CD4-positive, alpha-beta T cell (primary cell): ENCODE results near the gene ATPAF1. TPM values are rescaled to one million over a fixed set of nuclear protein-coding genes. Genes with fewer than 3 reads are reported as not detected.

ENCODE experiments used
- ATAC-seq: fragments of 200-7000 bp; cut with Tn5 transposase; one replicate; pipeline ENCODE4 v1.10.0; 2022; ENCODE audit warnings: mild to moderate bottlenecking; ENCODE audit not compliant: poor library complexity
- CTCF ChIA-PET: fragments of 350-600 bp; sonication (Branson Sonifier 250); formaldehyde crosslinking; loops from one replicate; lab custom pipeline; 2021; ENCODE audit warnings: antibody characterized with exemption, inconsistent platforms; lab: Charles Lee
- POLR2A ChIA-PET: fragments of 350-600 bp; sonication (Branson Sonifier 250); formaldehyde crosslinking; loops from one replicate; lab custom pipeline; 2021; ENCODE audit warnings: antibody characterized with exemption, inconsistent platforms; lab: Charles Lee
- DNase-seq, 14 experiments: peaks; one replicate each; pipeline ENCODE4 v3.0.0-alpha.2; 2013 to 2020; ENCODE audit warnings: mixed read lengths in 2 of 14
- H3K27ac ChIP-seq, 2 donors: one replicate each; pipeline versions ENCODE4 v1.5.1 to v1.7.0; 2013; ENCODE audit warnings: low read length in 2 of 2, low read depth in 1 of 2, mild to moderate bottlenecking in 1 of 2
- H3K27me3 ChIP-seq, 2 experiments: 1 replicate in 1 of 2; 2 replicates in 1 of 2; pipeline versions ENCODE4 v1.6.1 to v1.7.0; 2013; ENCODE audit warnings: low read length in 2 of 2, control low read depth in 1 of 2, mild to moderate bottlenecking in 1 of 2, moderate library complexity in 1 of 2; ENCODE audit not compliant: insufficient read depth in 2 of 2, control insufficient read depth in 1 of 2
- H3K36me3 ChIP-seq: one replicate; pipeline ENCODE4 v1.6.1; 2013; ENCODE audit warnings: low read length, control low read depth; ENCODE audit not compliant: insufficient read depth
- H3K4me1 ChIP-seq: one replicate; pipeline ENCODE4 v1.6.1; 2013; ENCODE audit warnings: low read length, control low read depth; ENCODE audit not compliant: insufficient read depth
- H3K4me3 ChIP-seq: one replicate; pipeline ENCODE4 v1.5.1; 2013; ENCODE audit warnings: mild to moderate bottlenecking, low read length, moderate library complexity
- H3K9me3 ChIP-seq, 2 experiments: 1 replicate in 1 of 2; 2 replicates in 1 of 2; pipeline versions ENCODE4 v1.6.1 to v1.7.0; 2013; ENCODE audit warnings: low read length in 2 of 2, mild to moderate bottlenecking in 2 of 2, control low read depth in 1 of 2, moderate library complexity in 1 of 2; ENCODE audit not compliant: control insufficient read depth in 1 of 2, insufficient read depth in 1 of 2
- H3K27ac Mint-ChIP-seq: one replicate; pipeline ENCODE4 v1.8.0; 2020; ENCODE audit warnings: mixed read lengths
- H3K27me3 Mint-ChIP-seq: one replicate; pipeline ENCODE4 v1.8.0; 2021; ENCODE audit warnings: mixed read lengths
- H3K36me3 Mint-ChIP-seq: one replicate; pipeline ENCODE4 v1.8.0; 2021; ENCODE audit warnings: low read depth, mixed read lengths
- H3K4me1 Mint-ChIP-seq: one replicate; pipeline ENCODE4 v1.8.0; 2021; ENCODE audit warnings: low read depth, mixed read lengths
- H3K4me3 Mint-ChIP-seq: one replicate; pipeline ENCODE4 v1.8.0; 2020; ENCODE audit warnings: mild to moderate bottlenecking, mixed read lengths
- H3K9me3 Mint-ChIP-seq: one replicate; pipeline ENCODE4 v1.8.0; 2020; ENCODE audit warnings: mixed read lengths
- intact Hi-C, 2 experiments: fragments of 100-400 bp; cut with DNase I in 1 of 2; cut with micrococcal nuclease in 1 of 2; formaldehyde crosslinking; loops; one replicate each; pipeline versions ENCODE4 v1.15.1 to v1.9.0; 2023 to 2025; cut with DNase I, micrococcal nuclease
- total RNA-seq, 174 experiments: library from RNA in 2 of 174; stranded (reverse) in 2 of 174; gene quantifications; one replicate each; pipeline ENCODE4 v1.2.3 and lab custom pipeline; 2021 to 2026
- TF ChIP-seq, protein P1 (sequence below): fragments of 200-600 bp; IDR thresholded peaks from one replicate; pipeline ENCODE4 v1.8.0; 2022; ENCODE audit warnings: antibody characterized with exemption, mild to moderate bottlenecking

ATPAF1 gene
- total RNA-seq, 2 experiments from 2014 or later, result 10.1 to 12.4 TPM

DNA sequence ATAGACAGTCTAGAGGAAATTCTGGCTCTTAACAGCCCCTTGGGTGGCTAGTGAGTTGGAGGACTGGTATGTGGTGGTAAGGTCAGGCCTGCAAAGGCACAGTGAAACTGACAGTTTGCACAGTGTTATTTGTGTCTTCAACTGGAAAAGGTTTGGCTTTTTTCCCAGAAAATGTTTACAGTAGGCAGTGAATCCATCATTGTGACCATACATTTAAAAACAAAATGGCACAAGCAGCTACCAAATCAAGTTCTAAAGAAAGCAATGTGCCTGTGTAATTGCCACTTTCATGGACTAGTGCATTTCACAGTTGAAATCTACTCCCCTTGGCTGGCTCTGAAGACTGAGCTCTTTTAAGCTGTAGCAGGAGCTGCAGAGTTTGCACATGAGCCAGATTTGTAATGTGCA is 24.8 kb downstream of the ATPAF1 start:
- Mint-ChIP-seq H3K9me3 (no peaks in the 10 kb centered on the region), H3K4me3 (no peak overlapping the region), H3K4me1 (no peaks in the 10 kb centered on the region), H3K36me3 (peaks cover 72% of the 10 kb centered on the region), H3K27ac (no peak overlapping the region), H3K27me3 (no peaks in the 10 kb centered on the region)
- peaks cover 20% of the 10 kb centered on the region for H3K36me3 ChIP-seq
- H3K9me3 ChIP-seq, result no peaks in the 10 kb centered on the region
- POLR2A ChIA-PET, result no interaction called here
- no peak for ATAC-seq
- no peaks in the 10 kb centered on the region for H3K4me1 ChIP-seq
- no peak for DNase-seq
- intact Hi-C loops, result no loop called here
- no peak overlapping the region for H3K27ac ChIP-seq
- no peak overlapping the region for H3K4me3 ChIP-seq
- TF ChIP-seq, protein P1, sequence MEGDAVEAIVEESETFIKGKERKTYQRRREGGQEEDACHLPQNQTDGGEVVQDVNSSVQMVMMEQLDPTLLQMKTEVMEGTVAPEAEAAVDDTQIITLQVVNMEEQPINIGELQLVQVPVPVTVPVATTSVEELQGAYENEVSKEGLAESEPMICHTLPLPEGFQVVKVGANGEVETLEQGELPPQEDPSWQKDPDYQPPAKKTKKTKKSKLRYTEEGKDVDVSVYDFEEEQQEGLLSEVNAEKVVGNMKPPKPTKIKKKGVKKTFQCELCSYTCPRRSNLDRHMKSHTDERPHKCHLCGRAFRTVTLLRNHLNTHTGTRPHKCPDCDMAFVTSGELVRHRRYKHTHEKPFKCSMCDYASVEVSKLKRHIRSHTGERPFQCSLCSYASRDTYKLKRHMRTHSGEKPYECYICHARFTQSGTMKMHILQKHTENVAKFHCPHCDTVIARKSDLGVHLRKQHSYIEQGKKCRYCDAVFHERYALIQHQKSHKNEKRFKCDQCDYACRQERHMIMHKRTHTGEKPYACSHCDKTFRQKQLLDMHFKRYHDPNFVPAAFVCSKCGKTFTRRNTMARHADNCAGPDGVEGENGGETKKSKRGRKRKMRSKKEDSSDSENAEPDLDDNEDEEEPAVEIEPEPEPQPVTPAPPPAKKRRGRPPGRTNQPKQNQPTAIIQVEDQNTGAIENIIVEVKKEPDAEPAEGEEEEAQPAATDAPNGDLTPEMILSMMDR, result no peak
- H3K27me3 ChIP-seq, result no peaks in the 10 kb centered on the region
- CTCF ChIA-PET, result interaction anchor here (0.6 kb wide), 1 partner anchor 57 kb away, joined by 3 read pairs; no protein-coding TSS in a partner anchor

DNA sequence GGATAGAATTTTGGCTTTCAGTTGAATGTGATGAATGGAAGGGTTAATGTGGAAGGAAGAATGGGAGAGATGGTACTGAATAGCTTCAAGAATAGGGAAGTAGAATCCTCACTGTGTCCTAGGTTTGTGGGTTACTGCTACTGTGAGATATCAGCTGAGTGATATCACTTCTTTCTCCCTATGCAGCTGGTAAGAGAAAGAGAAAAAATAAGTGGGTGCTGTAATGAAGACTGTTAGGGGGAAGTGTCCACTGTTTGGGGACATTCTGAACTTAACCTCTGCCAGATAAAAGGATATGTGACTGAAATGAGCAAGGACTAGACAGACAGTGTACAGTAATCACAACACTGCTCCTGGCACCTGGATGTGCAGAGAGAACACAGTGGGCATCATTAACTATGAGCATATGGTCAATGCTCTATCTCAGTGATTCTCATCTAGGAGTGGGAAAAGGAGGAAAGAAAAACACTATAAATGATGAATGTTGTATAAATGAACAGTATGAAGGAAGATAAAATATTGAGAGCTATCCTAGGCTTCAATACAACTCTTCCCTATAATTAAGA is 26.0 kb downstream of the ATPAF1 start:
- Mint-ChIP-seq H3K4me3 (no peak overlapping the region), H3K36me3 (peaks cover 76% of the 10 kb centered on the region), H3K4me1 (no peaks in the 10 kb centered on the region), H3K9me3 (no peaks in the 10 kb centered on the region), H3K27me3 (no peaks in the 10 kb centered on the region), H3K27ac (no peak overlapping the region)
- H3K36me3 ChIP-seq, result peaks cover 11% of the 10 kb centered on the region
- no peaks in the 10 kb centered on the region for H3K4me1 ChIP-seq
- no peak for ATAC-seq
- no peaks in the 10 kb centered on the region for H3K27me3 ChIP-seq
- intact Hi-C loops, result no loop called here
- H3K4me3 ChIP-seq, result no peak overlapping the region
- TF ChIP-seq, protein P1, result no peak
- ChIA-PET POLR2A (interaction anchor here (1.3 kb wide), 1 partner anchor 38 kb away, joined by 4 read pairs; the partner anchor contains the start of gene MKNK1), CTCF (no interaction called here)
- no peaks in the 10 kb centered on the region for H3K9me3 ChIP-seq
- no peak overlapping the region for H3K27ac ChIP-seq
- no peak for DNase-seq

DNA sequence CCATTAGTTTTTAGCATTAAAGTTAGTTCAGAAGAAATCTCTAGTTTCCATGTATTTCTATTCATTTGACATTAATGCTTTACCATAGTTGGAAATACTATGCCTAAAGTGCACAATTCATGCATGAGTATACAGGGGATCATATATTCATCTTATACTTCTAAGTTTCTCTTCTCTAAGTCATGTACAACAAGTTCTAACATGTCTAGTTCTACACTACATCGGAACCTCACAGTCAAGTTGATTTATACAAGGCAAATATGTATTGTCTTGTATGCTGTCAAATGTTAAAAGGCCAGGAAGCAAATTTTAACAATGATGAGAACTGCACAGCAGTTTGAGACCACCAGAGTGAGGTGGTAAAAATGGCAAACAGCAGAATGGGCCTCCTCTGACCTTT is 28.6 kb downstream of the ATPAF1 start:
- H3K27me3 Mint-ChIP-seq, result no peaks in the 10 kb centered on the region
- TF ChIP-seq, protein P1, result no peak
- H3K4me1 ChIP-seq, result no peaks in the 10 kb centered on the region
- DNase-seq (no peak), ATAC-seq (no peak)
- H3K27ac ChIP-seq, result no peak overlapping the region
- no peaks in the 10 kb centered on the region for H3K9me3 ChIP-seq
- ChIA-PET POLR2A (no interaction called here), CTCF (no interaction called here)
- H3K36me3 Mint-ChIP-seq, result peaks cover 86% of the 10 kb centered on the region
- no peaks in the 10 kb centered on the region for H3K27me3 ChIP-seq
- H3K27ac Mint-ChIP-seq, result no peak overlapping the region
- intact Hi-C loops, result no loop called here
- H3K4me1 Mint-ChIP-seq, result no peaks in the 10 kb centered on the region
- no peak overlapping the region for H3K4me3 ChIP-seq
- no peak overlapping the region for H3K4me3 Mint-ChIP-seq
- H3K9me3 Mint-ChIP-seq, result no peaks in the 10 kb centered on the region
- peaks cover 27% of the 10 kb centered on the region for H3K36me3 ChIP-seq
